T-helper 1 cell treated with Interleukin-12 subunit alpha and Interleukin-12 subunit beta and Interleukin-4 antibody, amounts not matched to agents 30 ng/mL and 1 ng/mL, for 36 hours (primary cell): ENCODE data around the gene CAPG. TPM values are rescaled to one million over a fixed set of nuclear protein-coding genes. Genes with fewer than 3 reads are reported as not detected.
"Not testable (repeated sequence)": the region's sequence is repeated elsewhere in the genome, so short reads cannot be mapped to it uniquely, and the experiment has no call there.

Experiments
- intact Hi-C: fragments of 100-400 bp; cut with micrococcal nuclease; formaldehyde crosslinking; loops from one replicate; pipeline ENCODE4 v1.15.1; 2024
- total RNA-seq: library from RNA; stranded (reverse); gene quantifications from 2 replicates; pipeline ENCODE4 v1.2.3, GENCODE V29; 2022

The CAPG gene
- total RNA-seq, 1 donor from 2014 or later: 181 TPM

DNA sequence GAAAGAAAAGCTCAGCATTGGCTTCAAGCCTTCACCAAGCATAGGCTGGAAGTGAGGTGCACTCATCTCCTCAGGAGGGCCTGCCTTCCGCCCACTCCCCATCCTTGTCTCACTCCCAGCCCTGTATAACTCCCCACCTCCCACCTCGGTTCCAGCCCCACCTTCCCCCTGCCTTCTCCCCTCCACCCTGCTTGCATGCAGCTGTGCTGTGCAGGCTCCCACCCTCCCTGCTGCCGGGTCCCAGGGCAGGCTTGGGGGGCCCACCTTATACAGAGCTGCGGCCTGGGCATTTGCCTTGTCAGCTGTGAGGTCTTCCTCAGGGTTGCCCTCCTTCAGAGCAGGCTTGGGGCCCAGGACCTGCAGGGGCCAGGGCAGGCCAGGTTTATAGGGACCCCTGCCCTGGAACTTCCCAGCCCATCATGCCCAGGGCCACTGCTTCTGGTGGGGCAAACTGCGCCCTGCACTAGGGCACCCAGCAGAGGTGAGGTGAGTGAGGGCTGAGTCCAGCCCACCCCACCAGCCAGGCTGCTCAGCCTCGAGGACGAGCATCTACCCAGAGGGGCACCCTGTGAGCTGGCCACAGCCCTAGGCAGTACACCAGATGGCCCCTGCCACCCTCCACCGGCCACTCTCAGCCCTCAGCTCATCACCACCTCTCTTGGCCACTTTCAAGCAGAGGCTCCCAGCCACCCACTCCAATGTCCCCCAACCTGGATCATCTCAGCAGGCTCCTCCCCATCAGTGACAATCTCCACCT, 11.6 kb downstream of the CAPG start:
- intact Hi-C loops: no loop called here

DNA sequence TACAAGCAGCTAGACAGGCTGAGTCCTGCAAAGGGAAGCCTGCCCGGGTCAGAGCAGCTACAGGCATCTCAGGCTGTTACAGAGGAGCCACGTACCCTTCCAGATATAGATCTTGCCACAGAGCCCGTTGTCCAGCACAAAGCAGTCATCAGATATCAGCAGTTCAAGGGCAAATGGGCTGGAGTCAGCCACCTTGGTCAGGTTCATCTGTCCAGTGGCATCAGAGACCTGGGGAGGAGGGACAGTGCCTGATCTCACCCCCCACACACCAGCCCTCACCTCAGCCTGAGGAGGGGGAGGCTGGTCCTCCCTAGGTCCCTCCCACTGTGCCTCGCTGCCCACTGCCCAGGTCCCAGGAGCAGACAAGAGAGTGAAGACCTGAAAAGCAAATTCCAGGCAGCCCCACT, 12.2 kb downstream of the CAPG start:
- intact Hi-C loops: no loop called here

DNA sequence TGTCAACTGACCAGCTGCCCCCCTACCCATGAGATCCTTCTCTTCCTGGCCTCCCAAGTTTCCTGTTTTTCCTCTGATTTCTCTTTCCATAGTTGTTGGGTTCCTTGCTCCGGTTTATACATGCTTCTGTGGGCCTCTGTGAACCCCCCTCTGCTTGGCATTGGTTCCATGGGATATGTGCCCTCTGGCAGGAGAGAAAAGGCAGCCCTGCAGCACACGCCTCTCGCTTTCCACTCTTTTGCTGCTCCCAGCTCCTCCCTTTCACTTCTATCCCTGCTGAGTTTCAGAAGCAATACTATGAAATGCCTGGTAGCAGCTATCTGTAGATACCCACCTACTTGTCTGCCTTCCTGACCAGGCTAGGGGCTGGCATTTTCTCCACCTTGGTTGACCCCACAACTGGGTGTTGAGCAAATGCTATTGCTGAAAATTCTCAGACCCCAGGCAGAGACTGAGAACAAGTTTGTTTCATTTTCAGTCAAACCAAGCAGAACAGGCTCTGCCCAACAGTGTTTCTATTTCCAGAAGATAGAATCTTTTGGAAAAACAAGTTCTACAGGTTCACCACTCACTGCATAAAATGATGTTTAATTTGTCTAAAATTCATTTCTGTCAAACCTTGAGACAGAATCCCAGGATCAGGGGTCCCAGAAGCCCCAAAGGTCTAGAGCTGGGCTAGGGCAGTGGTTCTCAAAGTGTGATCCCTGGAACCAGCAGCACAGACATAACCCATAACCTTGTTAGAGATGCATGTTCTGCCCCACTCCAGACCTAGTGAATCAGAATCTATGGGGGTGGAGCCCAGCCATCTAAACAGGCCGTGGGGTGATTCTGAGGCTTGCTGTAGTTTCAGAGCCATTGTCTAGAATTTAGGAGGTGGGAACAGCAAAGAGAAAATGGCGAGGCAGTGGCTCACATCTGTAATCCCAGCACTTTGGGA, 13.4 kb downstream of the CAPG start:
- intact Hi-C loops: no loop called here

DNA sequence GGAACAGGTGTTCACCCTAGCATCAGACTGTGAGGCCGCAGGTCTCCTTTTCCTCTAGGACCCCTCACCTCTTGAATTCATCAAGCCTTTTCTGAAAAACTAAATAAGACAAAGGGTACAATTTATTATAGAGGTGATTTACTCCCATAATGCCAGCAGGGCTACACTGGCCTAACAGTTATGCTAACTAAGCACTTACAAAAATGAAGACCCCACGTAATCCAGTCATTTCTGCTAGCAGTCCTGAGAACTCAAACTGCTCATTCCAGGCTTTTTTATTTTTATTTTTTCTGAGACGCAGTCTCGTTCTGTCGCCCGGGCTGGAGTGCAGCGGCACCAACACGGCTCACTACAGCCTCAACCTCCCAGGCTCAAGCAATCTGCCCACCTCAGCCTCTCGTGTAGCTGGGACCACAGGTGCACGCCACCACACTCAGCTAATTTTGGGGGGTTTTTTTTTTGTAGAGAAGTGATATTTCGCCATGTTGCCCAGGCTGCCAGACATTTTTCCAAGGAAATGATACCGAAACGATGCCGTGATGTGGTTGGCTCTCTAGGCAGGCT, 14.2 kb downstream of the CAPG start:
- intact Hi-C loops: no loop called here

DNA sequence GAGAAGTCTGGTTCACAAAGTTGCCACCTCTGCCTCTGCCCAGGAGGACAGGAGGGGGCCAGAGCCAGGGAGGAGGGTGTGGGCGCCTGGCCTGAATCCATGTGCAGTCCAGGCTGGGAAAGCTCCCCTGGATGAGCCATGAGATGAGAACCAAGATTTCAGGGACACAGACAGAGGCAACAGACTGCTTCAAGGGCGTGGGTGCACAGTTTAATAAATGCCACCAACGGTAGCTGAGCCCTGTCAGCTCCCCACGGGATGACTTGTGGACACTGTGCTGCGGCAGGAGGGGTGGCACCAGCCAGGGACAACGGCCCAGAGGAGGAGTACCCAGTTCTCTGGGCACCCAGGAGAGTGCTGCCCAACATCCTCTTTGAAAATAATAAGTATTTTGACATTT, 15.2 kb downstream of the CAPG start:
- intact Hi-C loops: no loop called here

DNA sequence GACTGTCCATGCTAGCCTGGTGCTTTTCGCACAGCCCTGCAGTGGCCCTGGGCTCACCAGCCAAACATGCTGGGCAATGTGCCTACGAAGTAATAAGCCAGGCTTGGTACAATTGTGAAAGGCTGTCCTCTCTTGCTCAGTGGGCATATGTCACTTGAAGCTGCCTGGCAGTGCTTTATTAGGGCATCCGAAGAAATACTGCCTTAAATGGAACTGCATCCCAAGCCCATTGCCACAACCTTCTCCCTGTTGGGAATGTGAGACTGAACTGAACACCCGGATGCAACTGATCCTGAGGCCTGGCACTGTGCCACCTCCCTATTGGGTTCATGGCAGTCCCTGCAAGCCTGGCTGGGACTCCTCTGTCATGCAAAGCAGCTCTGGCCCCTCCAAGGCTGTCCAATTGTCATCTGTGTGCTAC, 15.9 kb downstream of the CAPG start:
- intact Hi-C loops: no loop called here

DNA sequence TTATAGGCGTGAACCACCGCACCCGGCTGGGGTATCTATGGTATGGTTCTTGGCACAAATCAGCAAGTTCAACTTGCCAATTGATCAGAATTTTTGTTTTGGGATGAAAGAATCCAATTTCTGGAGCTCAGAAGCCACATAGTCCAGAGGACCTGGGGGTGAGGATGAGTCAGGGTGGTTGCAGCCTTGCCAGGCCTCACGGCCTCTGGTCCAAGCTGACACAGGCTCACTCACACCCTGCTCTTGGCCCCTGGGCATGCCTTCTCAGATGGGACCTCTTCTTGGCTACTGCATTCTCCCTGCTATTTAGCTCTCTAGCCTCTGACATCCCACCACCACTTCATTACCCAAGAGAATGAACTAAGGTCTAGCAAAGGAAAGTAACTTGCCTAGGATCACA, 16.3 kb downstream of the CAPG start:
- intact Hi-C loops: loop anchor here (2.0 kb wide), 2 partner anchors 15 to 67 kb away; partner anchors contain the start of gene TGOLN2

DNA sequence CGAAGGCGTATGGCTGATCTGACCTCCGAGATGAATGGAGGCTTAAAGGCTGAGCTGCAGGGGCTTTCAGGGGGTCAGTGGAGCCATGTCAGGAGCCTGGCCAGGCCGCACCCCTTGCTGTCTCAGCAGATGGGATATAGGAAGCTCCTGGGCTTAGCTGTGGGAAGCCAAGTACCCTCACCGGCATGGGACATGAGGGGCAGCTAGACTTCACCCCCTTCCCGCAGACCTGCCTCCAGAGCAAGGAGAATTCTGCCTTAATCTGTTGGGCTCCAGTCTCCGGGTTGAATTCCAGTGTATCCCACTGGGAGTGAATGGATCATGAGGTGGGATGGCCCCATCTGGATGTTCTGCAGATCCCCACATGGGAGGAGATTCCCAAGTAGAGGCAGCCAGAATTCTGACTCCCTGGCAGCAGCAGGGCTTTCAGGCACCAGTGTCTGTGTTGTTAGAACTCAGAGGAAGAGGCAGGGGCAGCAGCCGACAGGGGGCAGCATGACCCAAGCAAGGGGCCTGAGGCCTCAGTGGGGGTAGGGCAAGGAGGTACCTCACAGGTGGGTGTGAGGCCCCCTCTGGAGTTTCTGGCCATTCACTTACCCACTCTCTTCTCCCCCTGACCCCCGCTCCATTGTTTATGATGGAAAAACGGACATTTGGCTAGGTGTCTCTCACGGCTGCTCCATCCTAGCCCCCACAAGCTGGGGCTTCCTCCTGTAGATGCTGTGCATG, 19.1 kb downstream of the CAPG start:
- intact Hi-C loops: loop anchor here (1.0 kb wide), 5 partner anchors 29 to 423 kb away; partner anchors contain the start of genes ELMOD3 and RETSAT

DNA sequence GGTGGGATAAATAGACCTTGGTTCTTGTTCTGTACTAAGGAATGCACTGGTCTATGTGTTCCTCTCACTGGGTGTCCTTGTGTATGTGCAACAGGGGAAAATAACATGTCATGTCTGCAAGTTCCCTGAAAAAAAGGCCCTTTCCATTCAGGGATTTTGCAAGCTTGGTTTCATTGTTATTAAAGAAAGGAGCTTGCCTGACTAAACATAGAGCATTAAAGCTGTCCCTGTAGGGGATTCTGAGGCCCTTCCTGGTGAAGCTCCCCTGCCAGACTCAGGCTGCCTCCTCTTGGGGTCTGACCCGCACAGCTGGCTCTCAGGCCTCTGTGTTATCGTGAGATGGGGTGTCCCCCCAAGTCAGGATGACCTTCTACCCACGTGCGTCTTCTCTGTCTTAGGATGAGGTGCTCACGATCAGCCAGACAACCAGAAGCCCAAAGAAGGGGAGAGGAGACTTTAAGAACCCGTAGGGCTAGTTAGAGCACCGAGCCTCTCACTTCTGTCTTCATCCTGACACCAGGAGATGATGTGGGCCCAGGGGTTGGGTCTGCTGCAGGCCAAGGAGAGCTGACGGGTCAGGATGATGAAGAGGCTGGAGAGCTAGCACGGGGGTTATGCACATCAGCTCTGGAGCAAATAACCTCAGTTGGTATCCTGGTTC, 21.2 kb downstream of the CAPG start:
- intact Hi-C loops: no loop called here

DNA sequence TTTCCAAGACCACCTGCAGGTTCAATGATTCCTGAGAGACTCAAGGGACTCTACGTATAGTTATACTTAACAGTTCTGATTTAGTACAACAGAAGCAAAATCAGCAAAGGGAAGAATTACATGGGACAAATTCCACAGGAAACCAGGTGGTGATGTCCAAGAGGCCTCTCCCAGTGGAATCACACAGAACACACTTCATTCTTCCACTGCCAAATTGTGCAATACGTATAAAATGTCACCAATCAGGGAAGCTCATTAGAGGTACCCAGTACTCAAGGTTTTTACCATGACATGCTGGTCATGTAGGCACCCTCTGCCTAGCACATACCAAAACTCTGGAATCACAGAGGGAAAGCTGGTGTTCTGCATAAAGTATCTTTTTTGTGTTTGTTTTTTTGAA, 22.4 kb downstream of the CAPG start:
- intact Hi-C loops: no loop called here

DNA sequence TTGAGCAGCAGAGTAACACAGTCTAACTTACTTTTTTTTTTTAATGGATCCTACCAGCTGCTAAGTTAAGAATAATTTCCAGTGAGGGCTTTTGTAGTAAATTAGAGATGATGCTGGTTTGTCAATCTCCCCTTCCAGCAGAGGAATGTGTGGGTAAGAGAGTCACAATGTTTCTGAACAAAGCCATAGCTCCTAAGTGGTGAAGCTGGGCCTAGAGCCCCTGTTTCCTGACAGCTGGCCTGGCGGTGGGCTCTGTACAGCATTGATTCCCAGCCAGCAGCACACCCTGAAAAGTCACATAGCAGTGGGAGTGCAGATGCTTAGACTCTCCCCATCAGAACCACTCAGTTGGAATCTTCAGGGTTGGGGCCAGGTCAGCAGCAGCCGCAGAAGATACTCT, 24.4 kb downstream of the CAPG start:
- intact Hi-C loops: no loop called here

DNA sequence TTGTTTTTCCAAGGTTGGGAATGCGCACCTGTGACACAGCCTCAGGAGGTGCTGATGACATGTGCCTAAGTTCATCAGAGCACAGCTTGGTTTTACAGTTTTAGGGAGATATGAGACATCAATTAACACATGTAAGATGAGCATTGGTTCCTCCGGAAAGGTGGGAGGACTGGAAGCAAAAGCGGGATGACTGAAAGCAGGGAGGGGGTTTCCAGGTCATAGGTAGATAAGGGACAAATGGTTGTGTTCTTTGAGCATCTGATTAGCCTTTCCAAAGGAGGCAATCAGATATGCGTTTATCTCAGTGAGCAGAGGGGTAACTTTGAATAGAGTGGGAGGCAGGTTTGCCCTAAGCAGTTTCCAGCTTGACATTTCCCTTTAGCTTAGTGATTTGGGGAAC, 26.3 kb downstream of the CAPG start:
- intact Hi-C loops: no loop called here

DNA sequence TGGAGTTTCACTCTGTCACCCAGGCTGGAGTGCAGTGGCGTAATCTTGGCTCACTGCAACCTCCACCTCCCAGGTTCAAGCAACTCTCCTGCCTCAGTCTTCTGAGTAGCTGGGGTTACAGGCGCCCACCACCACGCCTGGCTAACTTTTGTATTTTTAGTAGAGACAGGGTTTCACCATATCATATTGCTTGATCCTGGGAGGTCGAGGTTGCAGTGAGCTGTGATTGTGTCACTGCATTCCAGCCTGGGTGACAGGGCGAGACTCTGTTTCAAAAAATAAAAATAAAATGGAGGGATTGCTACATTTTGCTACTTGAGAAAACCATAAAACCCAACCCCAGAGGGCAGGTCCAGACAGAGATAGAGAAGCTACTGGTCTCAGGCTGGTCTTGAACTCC, 27.0 kb downstream of the CAPG start:
- intact Hi-C loops: not testable (repeated sequence)

DNA sequence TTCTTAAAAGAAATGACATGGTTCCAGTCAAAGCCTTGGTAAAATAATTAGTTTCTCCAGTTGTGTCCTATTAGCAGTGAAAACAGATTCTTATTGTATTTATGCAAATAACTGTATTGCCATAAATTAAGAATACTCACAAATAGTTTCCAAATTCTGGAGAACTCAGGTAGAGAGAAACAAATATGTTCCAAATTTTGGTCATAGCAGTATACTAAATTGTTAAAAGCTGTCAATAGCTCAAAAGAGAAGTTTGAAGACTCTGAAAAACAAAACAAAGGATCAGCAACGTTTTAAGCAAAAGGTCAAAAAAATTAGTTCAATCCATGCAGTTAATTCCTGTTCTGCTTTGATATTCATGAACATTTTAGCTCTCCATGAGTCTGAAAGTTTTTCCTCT, 30.1 kb downstream of the CAPG start:
- intact Hi-C loops: no loop called here

DNA sequence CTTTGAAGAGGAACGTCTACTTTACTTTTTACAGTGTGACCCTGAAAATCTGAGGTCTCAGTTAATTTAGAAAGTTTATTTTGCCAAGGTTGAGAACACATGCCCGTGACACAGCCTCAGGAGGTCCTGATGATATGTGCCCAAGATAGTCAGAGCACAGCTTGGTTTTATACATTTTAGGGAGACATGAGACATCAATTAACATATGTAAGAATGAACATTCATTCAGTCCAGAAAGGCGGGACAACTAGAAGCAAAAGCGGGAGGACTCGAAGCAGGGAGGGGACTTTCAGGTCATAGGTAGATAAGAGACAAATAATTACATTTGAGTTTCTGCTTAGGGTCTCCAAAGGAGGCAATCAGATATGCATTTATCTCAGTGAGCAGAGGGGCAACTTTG, 31.9 kb downstream of the CAPG start:
- intact Hi-C loops: no loop called here

DNA sequence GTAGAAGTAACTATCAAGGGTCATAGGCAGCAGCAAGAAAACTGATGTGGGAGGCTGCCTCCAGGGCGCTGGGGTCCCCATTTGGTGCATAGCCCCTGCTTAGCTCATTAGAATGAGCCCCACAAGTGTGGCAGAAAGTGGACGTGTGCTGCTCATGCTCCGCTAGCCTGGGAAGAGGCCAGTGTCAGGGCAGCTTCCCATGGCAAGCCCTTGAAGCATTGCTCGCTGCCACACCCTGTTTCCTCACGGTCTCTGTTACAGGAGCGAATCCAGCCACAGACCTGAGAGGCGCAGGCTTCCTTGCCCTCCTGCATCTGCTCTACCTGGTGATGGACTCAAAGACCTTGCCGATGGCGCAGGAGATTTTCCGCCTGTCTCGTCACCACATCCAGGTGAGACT, 33.1 kb downstream of the CAPG start:
- intact Hi-C loops: no loop called here

DNA sequence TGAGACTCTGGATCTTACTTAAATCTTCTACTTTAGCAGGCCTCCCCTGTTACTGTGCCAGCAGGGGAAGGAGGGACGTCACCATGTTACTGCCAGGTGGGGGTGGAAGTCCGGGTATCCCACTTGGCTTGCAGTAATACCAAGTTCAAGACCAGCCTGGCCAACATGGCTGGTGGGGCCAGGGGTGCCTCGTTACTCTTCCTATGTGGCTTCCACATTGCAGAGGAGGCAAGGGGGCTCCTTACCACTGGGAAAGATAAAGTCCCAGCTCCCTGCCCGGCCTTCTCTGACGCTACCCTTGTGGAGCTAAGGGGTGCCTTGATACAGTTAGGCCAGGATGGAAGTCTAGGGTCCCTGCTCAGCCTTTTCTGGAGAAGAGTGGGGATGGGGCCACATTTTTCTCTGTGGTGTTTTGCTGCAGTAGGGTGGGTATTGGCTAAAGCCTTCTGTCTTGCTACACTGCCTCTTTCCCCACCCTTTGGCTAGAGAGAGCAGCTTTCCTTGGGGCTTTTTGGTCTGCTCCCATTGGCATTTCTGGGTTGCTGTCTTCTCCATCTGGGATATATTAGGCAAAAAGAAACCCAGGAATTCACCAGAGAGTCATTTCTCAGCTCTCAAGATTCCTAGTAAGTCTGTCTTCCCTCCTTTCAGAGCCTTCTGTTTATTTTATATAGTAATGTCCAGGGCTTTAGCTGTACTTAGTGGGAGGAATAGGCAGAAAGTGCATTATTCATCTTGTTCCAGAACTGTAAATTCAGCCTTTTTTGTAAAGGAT, 33.7 kb downstream of the CAPG start:
- intact Hi-C loops: no loop called here

DNA sequence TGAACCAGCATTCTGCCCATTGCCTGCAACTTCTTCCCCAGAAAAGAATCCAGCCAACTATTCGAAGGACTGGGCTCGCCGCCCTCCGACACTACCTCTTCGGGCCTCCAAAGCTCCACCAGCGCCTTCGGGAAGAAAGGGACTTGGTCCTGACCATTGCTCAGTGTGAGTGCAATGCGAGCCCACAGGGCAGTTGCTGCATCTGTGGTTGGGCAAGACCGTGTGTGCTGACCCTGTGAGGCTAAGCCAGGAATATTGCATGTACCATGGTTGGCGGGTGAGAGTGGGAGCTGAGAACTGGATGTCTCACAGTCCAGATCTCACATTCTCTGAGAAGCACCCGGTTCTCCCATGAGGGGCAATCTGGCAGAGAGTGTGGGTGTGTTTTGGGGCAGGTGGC, 39.1 kb downstream of the CAPG start:
- intact Hi-C loops: no loop called here

DNA sequence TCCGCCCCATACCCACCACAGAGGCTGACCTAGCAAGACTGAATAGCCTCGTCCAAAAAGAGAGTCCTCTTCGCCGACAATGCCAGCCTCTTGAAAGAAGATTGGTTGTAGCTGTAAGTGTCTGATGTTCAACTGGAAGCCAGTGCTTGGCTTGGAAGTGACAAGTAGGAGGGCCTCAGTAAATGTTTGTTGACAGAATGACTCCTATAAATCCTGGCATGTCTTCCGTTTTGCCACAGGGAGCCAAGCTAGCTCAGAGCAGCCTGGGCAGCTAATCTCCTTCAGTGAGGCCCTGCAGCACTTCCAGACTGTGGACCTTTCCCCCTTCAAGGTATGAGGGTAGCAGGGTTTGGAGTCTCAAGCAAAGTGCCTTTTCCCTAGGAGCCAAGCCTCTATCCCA, 40.7 kb downstream of the CAPG start:
- intact Hi-C loops: no loop called here

DNA sequence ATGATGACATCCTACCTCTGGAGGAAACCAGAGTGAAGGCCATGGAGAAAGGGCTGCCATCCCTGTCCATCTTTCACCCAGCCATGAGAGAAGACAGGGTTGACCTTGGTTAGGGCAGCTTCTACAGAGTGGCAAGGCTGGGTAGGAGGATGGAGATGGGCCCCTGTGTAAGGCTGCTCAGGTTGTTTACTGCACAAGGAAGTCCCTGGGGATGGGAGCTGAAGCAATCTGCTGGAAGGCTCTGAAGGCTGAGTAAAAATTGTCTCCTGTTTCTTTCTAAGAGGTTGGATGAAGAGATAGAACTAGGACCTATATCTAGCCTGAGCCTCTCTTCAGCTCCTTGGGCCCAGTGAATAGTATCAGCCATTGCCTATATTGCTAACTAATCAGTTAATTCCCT, 41.2 kb downstream of the CAPG start:
- intact Hi-C loops: no loop called here
